Vagina (tissue), 2 donors: ENCODE results near the gene SYDE2. TPM values are rescaled to one million over a fixed set of nuclear protein-coding genes. Genes with fewer than 3 reads are reported as not detected.

Experiments
- microRNA-seq: library from miRNA; unstranded; fragments of <30 nt; microRNA quantifications from one replicate; pipeline ENCODE4, GENCODE V29; 2017; ENCODE audit warnings: borderline number of aligned reads, borderline replicate concordance
- small RNA-seq: library from RNA; depleted of rRNA; stranded (forward); fragments of <200 nt; gene quantifications from one replicate; pipeline ENCODE3, GENCODE V24; 2016
- total RNA-seq: library from RNA; depleted of rRNA; stranded (reverse); fragments of >200 nt; gene quantifications from one replicate; pipeline ENCODE4 v1.2.3, GENCODE V29; 2016

Gene SYDE2
- total RNA-seq, 1 donor from 2014 or later: 4.7 TPM

Small RNAs within 50 kb of the gene (microRNA-seq; reads per million reads assigned to microRNA genes)
- 2.4 reads per million for gene MIR4423

Small RNAs within 50 kb of the gene (small RNA-seq; reads per million reads assigned to genes)
- not detected for gene MIR4423

Other genes with a start within 250 kb of the SYDE2 start
- gene MCOLN2, start 203.9 kb downstream of the SYDE2 start, total RNA-seq: 1.7 TPM
- 5.6 TPM for gene MCOLN3, start 152.5 kb downstream of the SYDE2 start, total RNA-seq
- 13.0 TPM for gene C1orf52, start 58.6 kb upstream of the SYDE2 start, total RNA-seq
- 12.3 TPM for gene BCL10, start 75.6 kb upstream of the SYDE2 start, total RNA-seq